H1 (cell line): Measurements from ENCODE around the gene IL10. TPM values are rescaled to one million over a fixed set of nuclear protein-coding genes. Genes with fewer than 3 reads are reported as not detected.

ENCODE experiments used
- CREB1 ChIP-seq: IDR thresholded peaks from 2 replicates; pipeline ENCODE4 v1.6.1; 2012; ENCODE audit warnings: inconsistent platforms
- polyA plus RNA-seq, 7 experiments: library from polyadenylated mRNA; depleted of rRNA in 3 of 7; stranded (reverse) in 5 of 7; unstranded in 2 of 7; fragments of >200 nt in 5 of 7; fragments of 200-250 nt in 2 of 7; gene quantifications; 1 replicate in 5 of 7; 2 replicates in 1 of 7; 4 replicates in 1 of 7; pipeline versions ENCODE4 v1.2.1 to v1.2.3, GENCODE V29; 2011 to 2013; ENCODE audit warnings: missing spikeins in 2 of 7, mixed read lengths in 2 of 7
- total RNA-seq: library from RNA; stranded (reverse); fragmentation: NEBNext Ultra II Directional; extraction: Animal tissue kit (Norgen Biotek cat#: 25700); gene quantifications from 2 replicates; pipeline ENCODE4 v1.2.1, GENCODE V29; 2021
- TF ChIP-seq, protein P1 (sequence below): IDR thresholded peaks from 2 replicates; pipeline ENCODE4 v1.6.1; 2012; ENCODE audit warnings: inconsistent platforms

IL10 gene
- total and polyA plus RNA-seq, 2 of the 8 experiments (the other 6 are each of a cell fraction or from before 2014, with no cell fraction given) = not detected

DNA sequence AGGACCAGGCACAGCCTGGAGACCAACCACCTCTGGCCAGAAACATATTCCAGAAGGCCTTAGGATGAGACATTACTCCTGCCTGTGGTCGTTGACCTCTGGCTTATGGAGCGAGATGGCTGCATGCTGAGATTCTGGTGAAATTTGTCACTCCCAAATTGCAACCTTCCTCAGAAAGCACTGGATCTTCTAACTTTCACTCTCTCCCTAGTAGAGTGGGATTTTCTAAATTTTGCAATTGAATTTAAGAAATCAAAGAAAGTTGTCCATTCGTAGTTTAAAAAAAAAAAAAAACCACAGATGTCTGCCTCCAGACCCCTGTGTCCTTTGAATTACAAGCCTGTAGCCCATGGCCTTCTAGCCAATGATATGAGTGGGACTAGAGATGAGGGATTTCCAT is 28.6 kb upstream of the IL10 start (continued):
- TF ChIP-seq, protein P1, sequence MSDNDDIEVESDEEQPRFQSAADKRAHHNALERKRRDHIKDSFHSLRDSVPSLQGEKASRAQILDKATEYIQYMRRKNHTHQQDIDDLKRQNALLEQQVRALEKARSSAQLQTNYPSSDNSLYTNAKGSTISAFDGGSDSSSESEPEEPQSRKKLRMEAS = no peak
- no peak for TF ChIP-seq CREB1
